H1 (cell line): Measurements from ENCODE around the gene STIM1. TPM values are rescaled to one million over a fixed set of nuclear protein-coding genes. Genes with fewer than 3 reads are reported as not detected.

Experiments used
- CTCF ChIA-PET: fragments of 300-600 bp; sonication (Branson Sonifier 250); formaldehyde crosslinking; loops from one replicate; lab custom pipeline; 2021; ENCODE audit not compliant: partially characterized antibody; lab: Charles Lee
- POLR2A ChIA-PET: fragments of 300-600 bp; sonication (Branson Sonifier 250); formaldehyde crosslinking; loops from one replicate; lab custom pipeline; 2021; ENCODE audit warnings: inconsistent platforms; ENCODE audit not compliant: partially characterized antibody; lab: Charles Lee
- DNase-seq, 2 experiments: peaks; one replicate each; pipeline versions ENCODE4 v3.0.0 to v3.0.0-alpha.2; 2010 to 2022; ENCODE audit warnings: low spot score in 2 of 2, low read depth in 1 of 2, mixed read lengths in 1 of 2
- FAIRE-seq: peaks from 2 replicates; lab custom pipeline; 2011; peaks lifted over from hg19 to GRCh38; lab: Jason Lieb, UNC
- H2AFZ ChIP-seq: 2 replicates; pipeline ENCODE4 v1.8.1; 2012; ENCODE audit warnings: low read length, inconsistent platforms
- H2AK5ac ChIP-seq: 2 replicates; pipeline ENCODE4 v1.6.1; 2013; ENCODE audit warnings: low read depth, low read length
- H2BK120ac ChIP-seq: replicated peaks from 2 replicates; pipeline ENCODE3; 2013; ENCODE audit warnings: low read depth, low read length, inconsistent platforms
- H2BK12ac ChIP-seq: 2 replicates; pipeline ENCODE4 v1.6.1; 2013; ENCODE audit warnings: low read depth, low read length
- H2BK15ac ChIP-seq: 2 replicates; pipeline ENCODE4 v1.6.1; 2013; ENCODE audit warnings: low read length
- H2BK20ac ChIP-seq: 2 replicates; pipeline ENCODE4 v1.6.1; 2013; ENCODE audit warnings: low read length
- H2BK5ac ChIP-seq: 2 replicates; pipeline ENCODE4 v1.6.1; 2013; ENCODE audit warnings: low read depth, low read length
- H3K14ac ChIP-seq: 2 replicates; pipeline ENCODE4 v1.6.1; 2013; ENCODE audit warnings: inconsistent platforms; ENCODE audit not compliant: insufficient read length
- H3K18ac ChIP-seq: 2 replicates; pipeline ENCODE4 v1.6.1; 2013; ENCODE audit warnings: low read length; ENCODE audit errors: extremely low read depth
- H3K23ac ChIP-seq: 2 replicates; pipeline ENCODE4 v1.6.1; 2013; ENCODE audit warnings: inconsistent platforms; ENCODE audit not compliant: insufficient read length
- H3K23me2 ChIP-seq: 2 replicates; pipeline ENCODE4 v1.6.1; 2013; ENCODE audit warnings: low read depth, low read length
- H3K27ac ChIP-seq: 2 replicates; pipeline ENCODE4 v1.6.1; 2011; ENCODE audit warnings: low read depth, low read length, inconsistent platforms
- H3K27me3 ChIP-seq, 4 experiments: replicated peaks in 1 of 4; 1 replicate in 1 of 4; 2 replicates in 3 of 4; pipeline versions ENCODE4 v1.6.1 to v1.8.1; 2011 to 2013; ENCODE audit warnings: low read length in 3 of 4, mild to moderate bottlenecking in 3 of 4, inconsistent platforms in 2 of 4, mixed read lengths in 2 of 4, moderate library complexity in 1 of 4; ENCODE audit not compliant: control insufficient read depth in 3 of 4, insufficient read depth in 3 of 4; ENCODE audit errors: extremely low read depth in 1 of 4
- H3K36me3 ChIP-seq, 4 experiments: 2 replicates each; pipeline versions ENCODE4 v1.6.1 to v1.8.1; 2011 to 2013; ENCODE audit warnings: mild to moderate bottlenecking in 4 of 4, low read length in 3 of 4, moderate library complexity in 2 of 4, control low read depth in 1 of 4, inconsistent platforms in 1 of 4; ENCODE audit not compliant: insufficient read depth in 4 of 4, control insufficient read depth in 2 of 4
- H3K4ac ChIP-seq: replicated peaks from 2 replicates; pipeline ENCODE3; 2013; ENCODE audit warnings: low read length, low read depth, mixed read lengths, inconsistent platforms; ENCODE audit not compliant: insufficient read length
- H3K4me1 ChIP-seq, 4 experiments: replicated peaks in 1 of 4; 1 replicate in 1 of 4; 2 replicates in 3 of 4; pipeline versions ENCODE4 v1.6.1 to v1.8.1; 2011 to 2013; ENCODE audit warnings: low read length in 3 of 4, inconsistent platforms in 2 of 4, mixed read lengths in 1 of 4; ENCODE audit not compliant: insufficient read depth in 4 of 4, control insufficient read depth in 3 of 4
- H3K4me2 ChIP-seq, 2 experiments: 2 replicates each; pipeline versions ENCODE4 v1.6.1 to v1.8.1; 2011 to 2013; ENCODE audit warnings: low read depth in 2 of 2, low read length in 2 of 2, control low read depth in 1 of 2, inconsistent platforms in 1 of 2, mild to moderate bottlenecking in 1 of 2; ENCODE audit not compliant: insufficient read depth in 1 of 2
- H3K4me3 ChIP-seq, 4 experiments: fragments of 200-600, 300-600 bp in 1 of 4; sonication (generic), shearing (Covaris generic), sonication (Bioruptor Twin) in 1 of 4; 2 replicates each; pipeline versions ENCODE4 v1.5.1 to v1.8.1; 2011 to 2016; ENCODE audit warnings: low read length in 4 of 4, low read depth in 3 of 4, control low read depth in 2 of 4, inconsistent platforms in 2 of 4, mild to moderate bottlenecking in 2 of 4, mixed read lengths in 1 of 4, moderate library complexity in 1 of 4; ENCODE audit not compliant: insufficient read depth in 2 of 4; ENCODE audit errors: extremely low read depth in 1 of 4
- H3K56ac ChIP-seq: replicated peaks from 2 replicates; pipeline ENCODE3; 2013; ENCODE audit warnings: low read depth, mild to moderate bottlenecking, mixed read lengths, low read length, inconsistent platforms; ENCODE audit not compliant: insufficient read length
- H3K79me1 ChIP-seq: 2 replicates; pipeline ENCODE4 v1.6.1; 2013; ENCODE audit warnings: low read depth, low read length, control low read depth
- H3K79me2 ChIP-seq, 2 experiments: 2 replicates each; pipeline versions ENCODE4 v1.6.1 to v1.8.1; 2012 to 2013; ENCODE audit warnings: low read length in 2 of 2, mild to moderate bottlenecking in 2 of 2, inconsistent platforms in 1 of 2; ENCODE audit not compliant: insufficient read depth in 2 of 2, control insufficient read depth in 1 of 2
- H3K9ac ChIP-seq, 4 experiments: replicated peaks in 1 of 4; 1 replicate in 1 of 4; 2 replicates in 3 of 4; pipeline versions ENCODE4 v1.6.1 to v1.8.1; 2011 to 2013; ENCODE audit warnings: low read depth in 3 of 4, low read length in 3 of 4, control low read depth in 2 of 4, mild to moderate bottlenecking in 2 of 4, moderate library complexity in 2 of 4, inconsistent platforms in 1 of 4; ENCODE audit errors: extremely low read depth in 1 of 4
- H3K9me3 ChIP-seq, 2 experiments: 2 replicates each; pipeline versions ENCODE4 v1.6.1 to v1.8.1; 2012 to 2013; ENCODE audit warnings: mild to moderate bottlenecking in 2 of 2, moderate library complexity in 2 of 2, control low read depth in 1 of 2, inconsistent platforms in 1 of 2, low read depth in 1 of 2, low read length in 1 of 2, mixed read lengths in 1 of 2; ENCODE audit not compliant: insufficient read depth in 2 of 2
- H4K20me1 ChIP-seq, 2 experiments: replicated peaks in 1 of 2; 2 replicates each; pipeline versions ENCODE3 to v1.8.1; 2011 to 2013; ENCODE audit warnings: inconsistent platforms in 2 of 2, low read length in 2 of 2, mild to moderate bottlenecking in 1 of 2; ENCODE audit not compliant: insufficient read depth in 2 of 2, control insufficient read depth in 1 of 2
- H4K5ac ChIP-seq: 2 replicates; pipeline ENCODE4 v1.6.1; 2013; ENCODE audit warnings: low read length, low read depth, mixed read lengths, inconsistent platforms; ENCODE audit not compliant: insufficient read length
- H4K8ac ChIP-seq: 2 replicates; pipeline ENCODE4 v1.8.0; 2013; ENCODE audit warnings: mild to moderate bottlenecking, moderate library complexity, low read length, inconsistent platforms; ENCODE audit not compliant: insufficient read depth; ENCODE audit errors: extremely low read depth
- H4K91ac ChIP-seq: replicated peaks from 2 replicates; pipeline ENCODE3; 2013; ENCODE audit warnings: low read length, mixed read lengths, inconsistent platforms; ENCODE audit not compliant: insufficient read length
- RFX5 ChIP-seq: IDR thresholded peaks from 2 replicates; pipeline ENCODE4 v1.6.1; 2011; ENCODE audit warnings: low read depth, low read length, improper control_type of control experiment, borderline replicate concordance
- polyA plus RNA-seq, 7 experiments: library from polyadenylated mRNA; depleted of rRNA in 3 of 7; stranded (reverse) in 5 of 7; unstranded in 2 of 7; fragments of >200 nt in 5 of 7; fragments of 200-250 nt in 2 of 7; gene quantifications; 1 replicate in 5 of 7; 2 replicates in 1 of 7; 4 replicates in 1 of 7; pipeline versions ENCODE4 v1.2.1 to v1.2.3, GENCODE V29; 2011 to 2013; ENCODE audit warnings: missing spikeins in 2 of 7, mixed read lengths in 2 of 7
- total RNA-seq: library from RNA; stranded (reverse); fragmentation: NEBNext Ultra II Directional; extraction: Animal tissue kit (Norgen Biotek cat#: 25700); gene quantifications from 2 replicates; pipeline ENCODE4 v1.2.1, GENCODE V29; 2021

STIM1 gene
- total and polyA plus RNA-seq, 2 of the 8 experiments (the other 6 are each of a cell fraction or from before 2014, with no cell fraction given) = 11.1 to 12.2 TPM

- Histone ChIP-seq H2BK120ac (no peak overlapping the region), H2AK5ac (no peak overlapping the region), H3K4ac (no peak overlapping the region), H3K79me2 (no peaks in the 10 kb centered on the region), H3K14ac (no peak overlapping the region), H3K4me3 (no peak overlapping the region), H3K4me1 (peaks cover 0 to 4% (median 2%) of the 10 kb centered on the region in 4 experiments; a peak in 3 of 7 replicates), H3K56ac (no peak overlapping the region), H3K9ac (no peak overlapping the region), H3K9me3 (no peaks in the 10 kb centered on the region), H2BK5ac (no peak overlapping the region), H3K18ac (no peak overlapping the region), H3K27ac (no peak overlapping the region), H4K8ac (no peak overlapping the region), H3K23ac (no peak overlapping the region), H2BK15ac (no peak overlapping the region), H3K79me1 (no peaks in the 10 kb centered on the region), H4K20me1 (peaks cover 0 to 4% of the 10 kb centered on the region in 2 experiments), H2BK12ac (no peak overlapping the region), H4K5ac (no peak overlapping the region), H2AFZ (no peak overlapping the region), H2BK20ac (no peak overlapping the region), H3K4me2 (no peak overlapping the region), H3K27me3 (no peaks in the 10 kb centered on the region; a peak in 3 of 7 replicates), H4K91ac (no peak overlapping the region), H3K23me2 (no peaks in the 10 kb centered on the region), H3K36me3 (no peaks in the 10 kb centered on the region)
- ChIA-PET CTCF (interaction anchor here (0.7 to 2.7 kb wide), 8 partner anchors 10 to 120 kb away, joined by 3 to 9 read pairs (median 4); partner anchors contain the start of gene STIM1), POLR2A (no interaction called here)
- FAIRE-seq (no peak), DNase-seq (no peak)
- TF ChIP-seq RFX5 = no peak
Observed at GRCh38 chr11:3878258-3878584, 22.8 kb downstream of the STIM1 start.
